Caco-2 (cell line): ENCODE measurements around the gene NRSN1. TPM values are rescaled to one million over a fixed set of nuclear protein-coding genes. Genes with fewer than 3 reads are reported as not detected.

Experiments used
- Bru-seq: library from RNA; stranded (reverse); fragments of 400-500 nt; gene quantifications from one replicate; lab custom pipeline; 2021; lab: Mats Ljungman, UMichigan
- BruChase-seq, 2 experiments: library from RNA; stranded (reverse); fragments of 400-500 nt; gene quantifications; one replicate each; lab custom pipeline; 2021; lab: Mats Ljungman, UMichigan
- BruUV-seq: library from RNA; stranded (reverse); fragments of 400-500 nt; replicated peaks from 2 replicates; lab custom pipeline; 2021; lab: Mats Ljungman, UMichigan
- CTCF ChIA-PET: fragments of 300-600 bp; sonication (Branson Sonifier 250); formaldehyde crosslinking; loops from one replicate; lab custom pipeline; 2022; ENCODE audit warnings: antibody characterized with exemption; lab: Charles Lee
- POLR2A ChIA-PET: fragments of 300-600 bp; sonication (Branson Sonifier 250); formaldehyde crosslinking; loops from one replicate; lab custom pipeline; 2022; ENCODE audit warnings: antibody characterized with exemption; lab: Charles Lee
- DNase-seq, 2 experiments: peaks; one replicate each; pipeline versions ENCODE4 v3.0.0 to v3.0.0-alpha.2; 2020 to 2022
- H3K27me3 ChIP-seq: replicated peaks from 2 replicates; pipeline ENCODE4 v1.6.0; 2011; ENCODE audit warnings: low read length; ENCODE audit not compliant: control insufficient read depth, insufficient read depth
- H3K36me3 ChIP-seq: 2 replicates; pipeline ENCODE4 v1.5.1; 2011; ENCODE audit warnings: low read length; ENCODE audit not compliant: control insufficient read depth, insufficient read depth
- H3K4me1 ChIP-seq: fragments of 250-450 bp; sonication (Bioruptor Pico); 2 replicates; pipeline ENCODE4 v1.5.1; 2020; ENCODE audit warnings: mild to moderate bottlenecking
- H3K4me3 ChIP-seq: 2 replicates; pipeline ENCODE4 v1.5.1; 2011; ENCODE audit warnings: low read depth, mild to moderate bottlenecking, control low read depth, low read length
- H3K9me3 ChIP-seq: fragments of 250-450 bp; sonication (Bioruptor Pico); 2 replicates; pipeline ENCODE4 v1.5.1; 2020; ENCODE audit warnings: mild to moderate bottlenecking, moderate library complexity
- H3K27ac Mint-ChIP-seq: one replicate; pipeline ENCODE4 v1.8.0; 2022; ENCODE audit warnings: mixed read lengths; ENCODE audit not compliant: unreplicated experiment
- H3K27me3 Mint-ChIP-seq: one replicate; pipeline ENCODE4 v1.8.0; 2022; ENCODE audit warnings: mixed read lengths; ENCODE audit not compliant: insufficient read depth, unreplicated experiment
- H3K36me3 Mint-ChIP-seq: one replicate; pipeline ENCODE4 v1.8.0; 2022; ENCODE audit warnings: mild to moderate bottlenecking, mixed read lengths; ENCODE audit not compliant: insufficient read depth, unreplicated experiment
- H3K4me1 Mint-ChIP-seq: one replicate; pipeline ENCODE4 v1.8.0; 2022; ENCODE audit warnings: low read depth, mixed read lengths; ENCODE audit not compliant: unreplicated experiment
- H3K4me3 Mint-ChIP-seq: one replicate; pipeline ENCODE4 v1.8.0; 2022; ENCODE audit warnings: mild to moderate bottlenecking, moderate library complexity, mixed read lengths; ENCODE audit not compliant: unreplicated experiment
- H3K9me3 Mint-ChIP-seq: one replicate; pipeline ENCODE4 v1.8.0; 2022; ENCODE audit warnings: mixed read lengths; ENCODE audit not compliant: unreplicated experiment
- CTCF ChIP-seq, 2 experiments: fragments of 200-600 bp in 1 of 2; IDR thresholded peaks; 1 replicate in 1 of 2; 2 replicates in 1 of 2; pipeline versions ENCODE4 v1.5.1 to v1.8.0; 2011 to 2022; ENCODE audit warnings: antibody characterized with exemption in 1 of 2, control low read depth in 1 of 2, inconsistent platforms in 1 of 2, low read depth in 1 of 2, low read length in 1 of 2, mild to moderate bottlenecking in 1 of 2, moderate library complexity in 1 of 2; ENCODE audit not compliant: insufficient read depth in 1 of 2, severe bottlenecking in 1 of 2, unreplicated experiment in 1 of 2
- intact Hi-C: fragments of 100-400 bp; cut with micrococcal nuclease; formaldehyde crosslinking; loops from one replicate; pipeline ENCODE4 v1.10.0; 2022; ENCODE audit not compliant: unreplicated experiment
- long read RNA-seq: library from polyadenylated mRNA; stranded (forward); transcript quantifications from one replicate; pipeline ENCODE4 v2.0.0, GENCODE V29; 2022
- total RNA-seq: library from RNA; stranded (reverse); gene quantifications from 2 replicates; pipeline ENCODE4 v1.2.3, GENCODE V29; 2022

Gene NRSN1
- total RNA-seq (not detected in 2 replicates), Bru-seq, nascent RNA (not detected), BruChase-seq, experiment 1, labeled RNA remaining after a 2-hour chase (percentile 7 among the genes with signal in this experiment), BruChase-seq, experiment 2, labeled RNA remaining after a 6-hour chase (not detected)
- long read RNA-seq, partial matches to known transcripts, result 0 of 4 reads
- long read RNA-seq, other reads (novel, unspliced or antisense), result 4 of 4 reads

- no peak within 1 kb of the TSS for H3K27ac Mint-ChIP-seq
- no peaks in the 10 kb centered on the region for H3K9me3 ChIP-seq
- BruUV-seq, result no TSS peak
- CTCF ChIA-PET, result no interaction called here
- H3K36me3 ChIP-seq, result no peaks in the 10 kb centered on the region
- H3K36me3 Mint-ChIP-seq, result no peaks in the 10 kb centered on the region
- POLR2A ChIA-PET, result no interaction called here
- no peaks in the 10 kb centered on the region for H3K27me3 Mint-ChIP-seq
- TF ChIP-seq CTCF (IDR thresholded peaks at IDR 0.05; ENCODE audit: insufficient read depth in 1 of 2, low read depth in 1 of 2, low read length in 1 of 2, severe bottlenecking in 1 of 2, unreplicated experiment in 1 of 2), result no peak
- no peak within 1 kb of the TSS for H3K4me3 ChIP-seq
- 0 out of 2 replicates have a peak, but pooled peaks cover 3% of the 10 kb centered on the region for H3K4me1 ChIP-seq
- no peak for DNase-seq
- intact Hi-C loops, result no loop called here
- peaks cover 7% of the 10 kb centered on the region for H3K4me1 Mint-ChIP-seq
- no peaks in the 10 kb centered on the region for H3K27me3 ChIP-seq
- H3K4me3 Mint-ChIP-seq, result no peak within 1 kb of the TSS
- H3K9me3 Mint-ChIP-seq, result no peaks in the 10 kb centered on the region
These were observed at the start of gene NRSN1 for GRCh38 chr6:24125980-24126379. Gene NRSN1 (plus strand): TSS chr6:24126215. CDS start chr6:24134328, 8,113 bp downstream.

- H3K36me3 Mint-ChIP-seq, result no peaks in the 10 kb centered on the region
- POLR2A ChIA-PET, result no interaction called here
- TF ChIP-seq CTCF (IDR thresholded peaks at IDR 0.05; ENCODE audit: insufficient read depth in 1 of 2, low read depth in 1 of 2, low read length in 1 of 2, severe bottlenecking in 1 of 2, unreplicated experiment in 1 of 2), result no peak
- no peak for DNase-seq
- H3K4me3 Mint-ChIP-seq, result no peak overlapping the region
- H3K27me3 Mint-ChIP-seq, result no peaks in the 10 kb centered on the region
- BruUV-seq, result no TSS peak
- no peaks in the 10 kb centered on the region for H3K4me1 Mint-ChIP-seq
- intact Hi-C loops, result no loop called here
- Histone ChIP-seq H3K9me3 (no peaks in the 10 kb centered on the region), H3K4me1 (no peaks in the 10 kb centered on the region), H3K36me3 (no peaks in the 10 kb centered on the region), H3K27me3 (no peaks in the 10 kb centered on the region), H3K4me3 (no peak overlapping the region)
- CTCF ChIA-PET, result no interaction called here
- H3K27ac Mint-ChIP-seq, result no peak overlapping the region
- no peaks in the 10 kb centered on the region for H3K9me3 Mint-ChIP-seq
These were observed 47.8 kb upstream of the NRSN1 start for GRCh38 chr6:24078200-24078599.

- intact Hi-C loops, result no loop called here
- DNase-seq, result no peak
- no peak for TF ChIP-seq CTCF (IDR thresholded peaks at IDR 0.05; ENCODE audit: insufficient read depth in 1 of 2, low read depth in 1 of 2, low read length in 1 of 2, severe bottlenecking in 1 of 2, unreplicated experiment in 1 of 2)
- no peaks in the 10 kb centered on the region for H3K4me1 Mint-ChIP-seq
- H3K9me3 Mint-ChIP-seq, result no peaks in the 10 kb centered on the region
- no TSS peak for BruUV-seq
- H3K4me3 Mint-ChIP-seq, result no peak overlapping the region
- H3K27me3 Mint-ChIP-seq, result no peaks in the 10 kb centered on the region
- H3K27ac Mint-ChIP-seq, result no peak overlapping the region
- ChIA-PET POLR2A (no interaction called here), CTCF (no interaction called here)
- Histone ChIP-seq H3K27me3 (no peaks in the 10 kb centered on the region), H3K4me1 (no peaks in the 10 kb centered on the region), H3K36me3 (no peaks in the 10 kb centered on the region), H3K9me3 (no peaks in the 10 kb centered on the region), H3K4me3 (no peak overlapping the region)
- no peaks in the 10 kb centered on the region for H3K36me3 Mint-ChIP-seq
These were observed 46.9 kb upstream of the NRSN1 start for GRCh38 chr6:24079076-24079475.
